ENCODE measurements around the gene ARHGAP33. TPM values are rescaled to one million over a fixed set of nuclear protein-coding genes. Genes with fewer than 3 reads are reported as not detected.
A peak's percentile ranks its signal among the peaks of the same experiment; 100 is the strongest.

ARHGAP33 gene
- total RNA-seq, 1 experiment from 2014 or later, result 43.9 TPM

DNA sequence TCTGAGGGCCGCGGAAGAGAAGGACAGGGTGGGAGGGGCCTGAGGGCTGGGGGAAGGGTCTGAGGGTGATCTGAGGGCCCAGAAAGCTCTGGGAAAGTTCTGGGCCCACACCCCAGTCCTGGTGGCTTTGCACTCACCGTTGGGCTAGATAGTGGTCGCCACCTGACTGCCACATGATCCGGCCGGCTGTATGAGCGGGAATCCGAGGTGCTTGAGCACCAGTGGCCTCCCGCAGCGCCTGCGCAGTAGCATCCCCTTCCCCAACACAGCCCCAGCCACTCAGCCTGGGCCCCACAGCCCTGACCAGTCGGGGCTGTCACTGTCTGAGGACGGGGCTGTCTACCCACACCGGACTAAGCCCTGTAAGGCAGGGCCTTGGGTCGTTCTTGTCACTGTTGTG, 22.3 kb downstream of the ARHGAP33 start (continued):
- TF ChIP-seq ZNF232 (CRISPR knock-in tag; IDR thresholded peaks at IDR 0.05) (peak; percentile 87; the same call in 1 of the 2 replicates), GABPB1 (CRISPR knock-in tag; IDR thresholded peaks at IDR 0.05) (0 out of 2 replicates have a peak, but pooled peaks have one; percentile 23), SMAD3 (CRISPR knock-in tag; IDR thresholded peaks at IDR 0.05; ENCODE audit: borderline replicate concordance) (peak; percentile 81; the same call in 1 of the 2 replicates), CREB1 (CRISPR knock-in tag; IDR thresholded peaks at IDR 0.05) (no peak), MYBL2 (CRISPR knock-in tag; IDR thresholded peaks at IDR 0.05) (peak; percentile 33; the same call in 1 of the 2 replicates), PRRX2 (CRISPR knock-in tag; IDR thresholded peaks at IDR 0.05) (no peak), TEAD1 (CRISPR knock-in tag; IDR thresholded peaks at IDR 0.05) (peak; percentile 61; the same call in 1 of the 2 replicates), ZNF219 (CRISPR knock-in tag; IDR thresholded peaks at IDR 0.05; ENCODE audit: borderline replicate concordance) (no peak), JAZF1 (CRISPR knock-in tag; IDR thresholded peaks at IDR 0.05) (no peak), ZBTB21 (CRISPR knock-in tag; IDR thresholded peaks at IDR 0.05; ENCODE audit: borderline replicate concordance) (no peak), NR3C1 (CRISPR knock-in tag; conservative IDR thresholded peaks at IDR 0.05; ENCODE audit: low read depth) (no peak), CREM (CRISPR knock-in tag; IDR thresholded peaks at IDR 0.05) (no peak; the same call in 1 of the 2 replicates)
- TF ChIP-seq, protein P1, sequence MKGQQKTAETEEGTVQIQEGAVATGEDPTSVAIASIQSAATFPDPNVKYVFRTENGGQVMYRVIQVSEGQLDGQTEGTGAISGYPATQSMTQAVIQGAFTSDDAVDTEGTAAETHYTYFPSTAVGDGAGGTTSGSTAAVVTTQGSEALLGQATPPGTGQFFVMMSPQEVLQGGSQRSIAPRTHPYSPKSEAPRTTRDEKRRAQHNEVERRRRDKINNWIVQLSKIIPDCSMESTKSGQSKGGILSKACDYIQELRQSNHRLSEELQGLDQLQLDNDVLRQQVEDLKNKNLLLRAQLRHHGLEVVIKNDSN (CRISPR knock-in tag; IDR thresholded peaks at IDR 0.05), result peak; percentile 62; the same call in 1 of the 2 replicates
- TF ChIP-seq, protein P2, sequence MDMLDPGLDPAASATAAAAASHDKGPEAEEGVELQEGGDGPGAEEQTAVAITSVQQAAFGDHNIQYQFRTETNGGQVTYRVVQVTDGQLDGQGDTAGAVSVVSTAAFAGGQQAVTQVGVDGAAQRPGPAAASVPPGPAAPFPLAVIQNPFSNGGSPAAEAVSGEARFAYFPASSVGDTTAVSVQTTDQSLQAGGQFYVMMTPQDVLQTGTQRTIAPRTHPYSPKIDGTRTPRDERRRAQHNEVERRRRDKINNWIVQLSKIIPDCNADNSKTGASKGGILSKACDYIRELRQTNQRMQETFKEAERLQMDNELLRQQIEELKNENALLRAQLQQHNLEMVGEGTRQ (CRISPR knock-in tag; IDR thresholded peaks at IDR 0.05), result peak; percentile 65
- TF ChIP-seq, protein P3, sequence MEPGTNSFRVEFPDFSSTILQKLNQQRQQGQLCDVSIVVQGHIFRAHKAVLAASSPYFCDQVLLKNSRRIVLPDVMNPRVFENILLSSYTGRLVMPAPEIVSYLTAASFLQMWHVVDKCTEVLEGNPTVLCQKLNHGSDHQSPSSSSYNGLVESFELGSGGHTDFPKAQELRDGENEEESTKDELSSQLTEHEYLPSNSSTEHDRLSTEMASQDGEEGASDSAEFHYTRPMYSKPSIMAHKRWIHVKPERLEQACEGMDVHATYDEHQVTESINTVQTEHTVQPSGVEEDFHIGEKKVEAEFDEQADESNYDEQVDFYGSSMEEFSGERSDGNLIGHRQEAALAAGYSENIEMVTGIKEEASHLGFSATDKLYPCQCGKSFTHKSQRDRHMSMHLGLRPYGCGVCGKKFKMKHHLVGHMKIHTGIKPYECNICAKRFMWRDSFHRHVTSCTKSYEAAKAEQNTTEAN (CRISPR knock-in tag; IDR thresholded peaks at IDR 0.05), result 0 out of 2 replicates have a peak, but pooled peaks have one; percentile 50
- TF ChIP-seq, protein P4, sequence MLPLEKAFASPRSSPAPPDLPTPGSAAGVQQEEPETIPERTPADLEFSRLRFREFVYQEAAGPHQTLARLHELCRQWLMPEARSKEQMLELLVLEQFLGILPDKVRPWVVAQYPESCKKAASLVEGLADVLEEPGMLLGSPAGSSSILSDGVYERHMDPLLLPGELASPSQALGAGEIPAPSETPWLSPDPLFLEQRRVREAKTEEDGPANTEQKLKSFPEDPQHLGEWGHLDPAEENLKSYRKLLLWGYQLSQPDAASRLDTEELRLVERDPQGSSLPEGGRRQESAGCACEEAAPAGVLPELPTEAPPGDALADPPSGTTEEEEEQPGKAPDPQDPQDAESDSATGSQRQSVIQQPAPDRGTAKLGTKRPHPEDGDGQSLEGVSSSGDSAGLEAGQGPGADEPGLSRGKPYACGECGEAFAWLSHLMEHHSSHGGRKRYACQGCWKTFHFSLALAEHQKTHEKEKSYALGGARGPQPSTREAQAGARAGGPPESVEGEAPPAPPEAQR (CRISPR knock-in tag; IDR thresholded peaks at IDR 0.05), result no peak
- TF ChIP-seq, protein P5, sequence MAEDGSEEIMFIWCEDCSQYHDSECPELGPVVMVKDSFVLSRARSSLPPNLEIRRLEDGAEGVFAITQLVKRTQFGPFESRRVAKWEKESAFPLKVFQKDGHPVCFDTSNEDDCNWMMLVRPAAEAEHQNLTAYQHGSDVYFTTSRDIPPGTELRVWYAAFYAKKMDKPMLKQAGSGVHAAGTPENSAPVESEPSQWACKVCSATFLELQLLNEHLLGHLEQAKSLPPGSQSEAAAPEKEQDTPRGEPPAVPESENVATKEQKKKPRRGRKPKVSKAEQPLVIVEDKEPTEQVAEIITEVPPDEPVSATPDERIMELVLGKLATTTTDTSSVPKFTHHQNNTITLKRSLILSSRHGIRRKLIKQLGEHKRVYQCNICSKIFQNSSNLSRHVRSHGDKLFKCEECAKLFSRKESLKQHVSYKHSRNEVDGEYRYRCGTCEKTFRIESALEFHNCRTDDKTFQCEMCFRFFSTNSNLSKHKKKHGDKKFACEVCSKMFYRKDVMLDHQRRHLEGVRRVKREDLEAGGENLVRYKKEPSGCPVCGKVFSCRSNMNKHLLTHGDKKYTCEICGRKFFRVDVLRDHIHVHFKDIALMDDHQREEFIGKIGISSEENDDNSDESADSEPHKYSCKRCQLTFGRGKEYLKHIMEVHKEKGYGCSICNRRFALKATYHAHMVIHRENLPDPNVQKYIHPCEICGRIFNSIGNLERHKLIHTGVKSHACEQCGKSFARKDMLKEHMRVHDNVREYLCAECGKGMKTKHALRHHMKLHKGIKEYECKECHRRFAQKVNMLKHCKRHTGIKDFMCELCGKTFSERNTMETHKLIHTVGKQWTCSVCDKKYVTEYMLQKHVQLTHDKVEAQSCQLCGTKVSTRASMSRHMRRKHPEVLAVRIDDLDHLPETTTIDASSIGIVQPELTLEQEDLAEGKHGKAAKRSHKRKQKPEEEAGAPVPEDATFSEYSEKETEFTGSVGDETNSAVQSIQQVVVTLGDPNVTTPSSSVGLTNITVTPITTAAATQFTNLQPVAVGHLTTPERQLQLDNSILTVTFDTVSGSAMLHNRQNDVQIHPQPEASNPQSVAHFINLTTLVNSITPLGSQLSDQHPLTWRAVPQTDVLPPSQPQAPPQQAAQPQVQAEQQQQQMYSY (CRISPR knock-in tag; IDR thresholded peaks at IDR 0.05), result no peak
- TF ChIP-seq, protein P6, sequence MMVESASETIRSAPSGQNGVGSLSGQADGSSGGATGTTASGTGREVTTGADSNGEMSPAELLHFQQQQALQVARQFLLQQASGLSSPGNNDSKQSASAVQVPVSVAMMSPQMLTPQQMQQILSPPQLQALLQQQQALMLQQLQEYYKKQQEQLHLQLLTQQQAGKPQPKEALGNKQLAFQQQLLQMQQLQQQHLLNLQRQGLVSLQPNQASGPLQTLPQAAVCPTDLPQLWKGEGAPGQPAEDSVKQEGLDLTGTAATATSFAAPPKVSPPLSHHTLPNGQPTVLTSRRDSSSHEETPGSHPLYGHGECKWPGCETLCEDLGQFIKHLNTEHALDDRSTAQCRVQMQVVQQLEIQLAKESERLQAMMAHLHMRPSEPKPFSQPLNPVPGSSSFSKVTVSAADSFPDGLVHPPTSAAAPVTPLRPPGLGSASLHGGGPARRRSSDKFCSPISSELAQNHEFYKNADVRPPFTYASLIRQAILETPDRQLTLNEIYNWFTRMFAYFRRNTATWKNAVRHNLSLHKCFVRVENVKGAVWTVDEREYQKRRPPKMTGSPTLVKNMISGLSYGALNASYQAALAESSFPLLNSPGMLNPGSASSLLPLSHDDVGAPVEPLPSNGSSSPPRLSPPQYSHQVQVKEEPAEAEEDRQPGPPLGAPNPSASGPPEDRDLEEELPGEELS (CRISPR knock-in tag; IDR thresholded peaks at IDR 0.05), result peak; percentile 53; the same call in 1 of the 2 replicates
- TF ChIP-seq, protein P7, sequence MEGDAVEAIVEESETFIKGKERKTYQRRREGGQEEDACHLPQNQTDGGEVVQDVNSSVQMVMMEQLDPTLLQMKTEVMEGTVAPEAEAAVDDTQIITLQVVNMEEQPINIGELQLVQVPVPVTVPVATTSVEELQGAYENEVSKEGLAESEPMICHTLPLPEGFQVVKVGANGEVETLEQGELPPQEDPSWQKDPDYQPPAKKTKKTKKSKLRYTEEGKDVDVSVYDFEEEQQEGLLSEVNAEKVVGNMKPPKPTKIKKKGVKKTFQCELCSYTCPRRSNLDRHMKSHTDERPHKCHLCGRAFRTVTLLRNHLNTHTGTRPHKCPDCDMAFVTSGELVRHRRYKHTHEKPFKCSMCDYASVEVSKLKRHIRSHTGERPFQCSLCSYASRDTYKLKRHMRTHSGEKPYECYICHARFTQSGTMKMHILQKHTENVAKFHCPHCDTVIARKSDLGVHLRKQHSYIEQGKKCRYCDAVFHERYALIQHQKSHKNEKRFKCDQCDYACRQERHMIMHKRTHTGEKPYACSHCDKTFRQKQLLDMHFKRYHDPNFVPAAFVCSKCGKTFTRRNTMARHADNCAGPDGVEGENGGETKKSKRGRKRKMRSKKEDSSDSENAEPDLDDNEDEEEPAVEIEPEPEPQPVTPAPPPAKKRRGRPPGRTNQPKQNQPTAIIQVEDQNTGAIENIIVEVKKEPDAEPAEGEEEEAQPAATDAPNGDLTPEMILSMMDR (IDR thresholded peaks at IDR 0.05), result no peak
- TF ChIP-seq, protein P8, sequence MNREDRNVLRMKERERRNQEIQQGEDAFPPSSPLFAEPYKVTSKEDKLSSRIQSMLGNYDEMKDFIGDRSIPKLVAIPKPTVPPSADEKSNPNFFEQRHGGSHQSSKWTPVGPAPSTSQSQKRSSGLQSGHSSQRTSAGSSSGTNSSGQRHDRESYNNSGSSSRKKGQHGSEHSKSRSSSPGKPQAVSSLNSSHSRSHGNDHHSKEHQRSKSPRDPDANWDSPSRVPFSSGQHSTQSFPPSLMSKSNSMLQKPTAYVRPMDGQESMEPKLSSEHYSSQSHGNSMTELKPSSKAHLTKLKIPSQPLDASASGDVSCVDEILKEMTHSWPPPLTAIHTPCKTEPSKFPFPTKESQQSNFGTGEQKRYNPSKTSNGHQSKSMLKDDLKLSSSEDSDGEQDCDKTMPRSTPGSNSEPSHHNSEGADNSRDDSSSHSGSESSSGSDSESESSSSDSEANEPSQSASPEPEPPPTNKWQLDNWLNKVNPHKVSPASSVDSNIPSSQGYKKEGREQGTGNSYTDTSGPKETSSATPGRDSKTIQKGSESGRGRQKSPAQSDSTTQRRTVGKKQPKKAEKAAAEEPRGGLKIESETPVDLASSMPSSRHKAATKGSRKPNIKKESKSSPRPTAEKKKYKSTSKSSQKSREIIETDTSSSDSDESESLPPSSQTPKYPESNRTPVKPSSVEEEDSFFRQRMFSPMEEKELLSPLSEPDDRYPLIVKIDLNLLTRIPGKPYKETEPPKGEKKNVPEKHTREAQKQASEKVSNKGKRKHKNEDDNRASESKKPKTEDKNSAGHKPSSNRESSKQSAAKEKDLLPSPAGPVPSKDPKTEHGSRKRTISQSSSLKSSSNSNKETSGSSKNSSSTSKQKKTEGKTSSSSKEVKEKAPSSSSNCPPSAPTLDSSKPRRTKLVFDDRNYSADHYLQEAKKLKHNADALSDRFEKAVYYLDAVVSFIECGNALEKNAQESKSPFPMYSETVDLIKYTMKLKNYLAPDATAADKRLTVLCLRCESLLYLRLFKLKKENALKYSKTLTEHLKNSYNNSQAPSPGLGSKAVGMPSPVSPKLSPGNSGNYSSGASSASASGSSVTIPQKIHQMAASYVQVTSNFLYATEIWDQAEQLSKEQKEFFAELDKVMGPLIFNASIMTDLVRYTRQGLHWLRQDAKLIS (CRISPR knock-in tag; IDR thresholded peaks at IDR 0.05; ENCODE audit: borderline replicate concordance), result no peak
- TF ChIP-seq, protein P9, sequence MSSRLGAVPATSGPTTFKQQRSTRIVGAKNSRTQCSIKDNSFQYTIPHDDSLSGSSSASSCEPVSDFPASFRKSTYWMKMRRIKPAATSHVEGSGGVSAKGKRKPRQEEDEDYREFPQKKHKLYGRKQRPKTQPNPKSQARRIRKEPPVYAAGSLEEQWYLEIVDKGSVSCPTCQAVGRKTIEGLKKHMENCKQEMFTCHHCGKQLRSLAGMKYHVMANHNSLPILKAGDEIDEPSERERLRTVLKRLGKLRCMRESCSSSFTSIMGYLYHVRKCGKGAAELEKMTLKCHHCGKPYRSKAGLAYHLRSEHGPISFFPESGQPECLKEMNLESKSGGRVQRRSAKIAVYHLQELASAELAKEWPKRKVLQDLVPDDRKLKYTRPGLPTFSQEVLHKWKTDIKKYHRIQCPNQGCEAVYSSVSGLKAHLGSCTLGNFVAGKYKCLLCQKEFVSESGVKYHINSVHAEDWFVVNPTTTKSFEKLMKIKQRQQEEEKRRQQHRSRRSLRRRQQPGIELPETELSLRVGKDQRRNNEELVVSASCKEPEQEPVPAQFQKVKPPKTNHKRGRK (CRISPR knock-in tag; IDR thresholded peaks at IDR 0.05; ENCODE audit: borderline replicate concordance), result no peak

Data from WTC11 (cell line).